NT2/D1 (cell line): ENCODE data around the gene KRT81.

Experiments used
- DNase-seq: peaks from one replicate; pipeline ENCODE4 v3.0.0-alpha.2; 2011; ENCODE audit warnings: low read depth, low spot score
- H3K27me3 ChIP-seq: 2 replicates; pipeline ENCODE4 v1.6.0; 2011; ENCODE audit warnings: mild to moderate bottlenecking; ENCODE audit not compliant: insufficient read length, insufficient read depth
- H3K36me3 ChIP-seq: 2 replicates; pipeline ENCODE4 v1.6.1; 2011; ENCODE audit warnings: mild to moderate bottlenecking, low read length, mixed read lengths; ENCODE audit not compliant: insufficient read depth, insufficient read length
- H3K4me1 ChIP-seq: 2 replicates; pipeline ENCODE4 v1.5.1; 2011; ENCODE audit not compliant: insufficient read depth, insufficient read length
- H3K4me3 ChIP-seq: 2 replicates; pipeline ENCODE4 v1.5.1; 2011; ENCODE audit warnings: low read depth; ENCODE audit not compliant: insufficient read length
- H3K9ac ChIP-seq: 2 replicates; pipeline ENCODE4 v1.6.0; 2011; ENCODE audit warnings: low read depth; ENCODE audit not compliant: insufficient read length
- H3K9me3 ChIP-seq: 2 replicates; pipeline ENCODE4 v1.5.1; 2011; ENCODE audit warnings: mild to moderate bottlenecking, low read length; ENCODE audit not compliant: insufficient read depth
- SUZ12 ChIP-seq: IDR thresholded peaks from 2 replicates; pipeline ENCODE4 v1.6.1; 2011; ENCODE audit not compliant: insufficient read length, insufficient read depth; ENCODE audit errors: extremely low read depth
- YY1 ChIP-seq: IDR thresholded peaks from 2 replicates; pipeline ENCODE4 v1.6.1; 2011; ENCODE audit not compliant: insufficient read length, insufficient read depth
- ZNF274 ChIP-seq: IDR thresholded peaks from 2 replicates; pipeline ENCODE4 v1.6.1; 2011; ENCODE audit warnings: mild to moderate bottlenecking, low read depth, low read length

KRT81 gene

DNA sequence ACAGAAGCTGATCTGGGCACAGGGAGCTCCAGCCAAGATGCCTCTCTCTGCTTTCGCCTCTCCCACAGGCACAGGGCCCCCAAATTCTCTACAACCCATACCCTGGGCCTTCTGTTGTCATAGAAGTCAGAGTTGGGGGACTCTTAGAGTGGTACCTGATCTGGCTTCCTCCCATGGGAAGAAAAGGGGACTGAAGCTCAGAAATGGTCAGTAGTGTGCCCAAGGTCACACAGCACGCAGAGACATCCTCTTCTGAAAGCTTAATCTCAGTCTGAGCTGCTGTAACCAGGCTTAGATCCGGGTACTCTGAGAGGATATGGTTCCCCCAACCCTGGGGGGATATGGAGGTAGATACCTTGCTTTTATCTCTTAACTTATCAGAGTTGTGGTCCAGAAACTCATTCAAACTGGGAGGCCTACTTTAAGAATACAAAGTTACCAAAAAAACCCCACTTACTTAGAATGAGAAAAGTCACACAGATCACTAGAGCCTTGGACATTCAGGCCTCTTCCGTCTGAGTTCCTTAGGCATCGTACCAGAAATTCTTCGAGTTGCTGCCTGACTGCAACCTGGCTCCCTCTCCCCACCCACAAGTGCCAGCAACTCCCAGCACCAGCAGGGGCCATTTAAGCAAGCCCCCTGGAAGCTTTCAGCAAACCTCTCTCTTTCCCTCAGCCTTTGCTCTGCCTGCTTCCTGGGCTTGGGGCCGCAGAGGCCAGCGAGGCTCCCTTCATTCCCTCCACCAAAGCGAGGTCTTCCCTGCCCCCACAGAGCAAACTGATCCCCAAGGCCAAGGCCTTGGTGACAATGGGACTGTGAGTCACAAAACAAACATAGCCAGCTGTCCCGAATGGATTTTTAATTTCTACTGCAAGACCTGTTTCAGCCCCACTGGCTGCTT lies 44.4 kb downstream of the KRT81 start:
- TF ChIP-seq ZNF274 (no peak), YY1 (no peak), SUZ12 (no peak)
- no peak overlapping the region for H3K4me3 ChIP-seq
- H3K4me1 ChIP-seq: peaks cover 45% of the 10 kb centered on the region
- no peaks in the 10 kb centered on the region for H3K27me3 ChIP-seq
- peak overlapping the region; percentile 43 for H3K9ac ChIP-seq
- peaks cover 28% of the 10 kb centered on the region for H3K36me3 ChIP-seq
- no peaks in the 10 kb centered on the region for H3K9me3 ChIP-seq
- peak; percentile 66 for DNase-seq

DNA sequence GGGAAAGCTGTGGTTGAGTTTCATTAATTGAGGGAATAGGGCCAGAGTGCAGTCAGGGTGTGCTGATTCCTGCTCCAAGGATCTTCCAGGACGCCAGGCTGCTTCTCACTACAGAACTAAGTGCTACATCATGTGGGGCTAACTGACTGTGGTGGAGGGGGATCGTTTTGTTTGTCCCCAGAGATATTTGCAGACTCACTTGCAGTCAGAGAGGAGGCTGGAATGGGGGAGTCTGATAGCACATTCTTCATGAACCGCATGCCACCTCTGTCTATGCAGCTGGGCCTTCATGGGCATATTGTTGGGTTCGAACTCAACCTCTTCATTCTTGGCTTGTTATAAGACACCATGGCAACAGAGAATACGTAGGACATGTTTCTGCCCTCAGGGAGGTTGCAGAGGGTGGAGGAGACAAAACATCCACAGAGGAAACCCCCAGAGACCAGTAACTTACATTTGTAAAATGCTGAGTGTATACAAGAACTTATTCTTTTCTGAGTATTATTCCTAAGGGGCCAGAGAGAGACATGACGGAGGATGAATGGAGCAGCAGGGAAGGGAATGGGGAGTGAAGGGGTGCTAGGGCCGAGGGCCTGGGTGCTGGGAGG lies 45.3 kb downstream of the KRT81 start:
- no peak overlapping the region for H3K4me3 ChIP-seq
- peaks cover 34% of the 10 kb centered on the region for H3K36me3 ChIP-seq
- H3K9me3 ChIP-seq: no peaks in the 10 kb centered on the region
- no peak for DNase-seq
- no peak for TF ChIP-seq SUZ12
- TF ChIP-seq YY1: no peak
- TF ChIP-seq ZNF274: no peak
- peak overlapping the region; percentile 27 for H3K9ac ChIP-seq
- H3K4me1 ChIP-seq: peaks cover 48% of the 10 kb centered on the region
- H3K27me3 ChIP-seq: no peaks in the 10 kb centered on the region

DNA sequence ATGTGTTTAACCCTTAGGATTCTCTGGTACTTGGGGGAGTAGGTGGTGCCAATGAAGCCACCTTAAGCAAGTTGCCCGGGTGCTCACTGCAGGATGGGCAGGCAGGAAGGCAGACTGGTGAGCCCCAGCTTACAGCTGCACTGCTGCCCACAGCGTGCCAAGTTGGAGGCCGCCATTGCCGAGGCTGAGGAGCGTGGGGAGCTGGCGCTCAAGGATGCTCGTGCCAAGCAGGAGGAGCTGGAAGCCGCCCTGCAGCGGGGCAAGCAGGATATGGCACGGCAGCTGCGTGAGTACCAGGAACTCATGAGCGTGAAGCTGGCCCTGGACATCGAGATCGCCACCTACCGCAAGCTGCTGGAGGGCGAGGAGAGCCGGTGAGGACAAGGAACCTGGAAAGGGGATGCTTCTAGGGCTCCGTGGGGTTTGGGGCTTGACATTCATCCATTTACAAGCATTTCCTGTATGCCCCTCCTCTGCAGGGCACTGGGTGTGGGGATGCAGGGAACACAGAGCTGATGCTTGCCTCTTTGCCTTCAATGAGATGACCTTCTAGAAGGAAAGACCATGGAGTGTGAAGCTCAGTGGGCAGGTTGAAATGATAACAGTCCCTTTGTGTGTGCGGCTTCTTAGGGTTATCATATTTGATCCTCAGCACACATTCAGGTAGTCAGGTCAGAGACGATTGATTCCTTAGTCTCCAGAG lies 45.9 kb downstream of the KRT81 start:
- DNase-seq: no peak
- TF ChIP-seq SUZ12 (no peak), ZNF274 (no peak), YY1 (no peak)
- no peaks in the 10 kb centered on the region for H3K27me3 ChIP-seq
- H3K36me3 ChIP-seq: peaks cover 35% of the 10 kb centered on the region
- no peak overlapping the region for H3K4me3 ChIP-seq
- H3K9ac ChIP-seq: no peak overlapping the region
- no peaks in the 10 kb centered on the region for H3K9me3 ChIP-seq
- peaks cover 48% of the 10 kb centered on the region for H3K4me1 ChIP-seq

DNA sequence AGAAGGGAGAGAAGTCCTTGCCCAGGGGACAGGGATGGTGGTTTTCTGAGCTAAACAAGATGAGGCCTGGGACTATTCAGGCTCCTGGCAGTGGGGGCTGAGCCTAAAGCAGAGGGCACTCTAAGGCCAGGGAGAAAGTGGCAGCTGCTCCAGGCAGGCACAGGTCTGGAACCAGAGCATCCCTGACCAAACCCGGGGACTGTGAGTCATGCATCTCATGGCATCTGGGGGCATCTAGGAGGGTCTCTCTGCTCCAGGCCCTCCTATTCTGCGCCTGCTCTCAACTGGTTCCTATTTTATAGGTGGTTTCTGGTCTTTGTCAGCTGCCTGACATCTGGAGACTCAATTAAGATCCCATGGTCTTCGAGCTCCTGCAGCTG lies 46.7 kb downstream of the KRT81 start:
- TF ChIP-seq ZNF274 (no peak), SUZ12 (no peak), YY1 (no peak)
- Histone ChIP-seq H3K27me3 (no peaks in the 10 kb centered on the region), H3K9me3 (no peaks in the 10 kb centered on the region), H3K4me3 (no peak overlapping the region), H3K36me3 (peaks cover 38% of the 10 kb centered on the region), H3K4me1 (peaks cover 44% of the 10 kb centered on the region), H3K9ac (no peak overlapping the region)
- no peak for DNase-seq

DNA sequence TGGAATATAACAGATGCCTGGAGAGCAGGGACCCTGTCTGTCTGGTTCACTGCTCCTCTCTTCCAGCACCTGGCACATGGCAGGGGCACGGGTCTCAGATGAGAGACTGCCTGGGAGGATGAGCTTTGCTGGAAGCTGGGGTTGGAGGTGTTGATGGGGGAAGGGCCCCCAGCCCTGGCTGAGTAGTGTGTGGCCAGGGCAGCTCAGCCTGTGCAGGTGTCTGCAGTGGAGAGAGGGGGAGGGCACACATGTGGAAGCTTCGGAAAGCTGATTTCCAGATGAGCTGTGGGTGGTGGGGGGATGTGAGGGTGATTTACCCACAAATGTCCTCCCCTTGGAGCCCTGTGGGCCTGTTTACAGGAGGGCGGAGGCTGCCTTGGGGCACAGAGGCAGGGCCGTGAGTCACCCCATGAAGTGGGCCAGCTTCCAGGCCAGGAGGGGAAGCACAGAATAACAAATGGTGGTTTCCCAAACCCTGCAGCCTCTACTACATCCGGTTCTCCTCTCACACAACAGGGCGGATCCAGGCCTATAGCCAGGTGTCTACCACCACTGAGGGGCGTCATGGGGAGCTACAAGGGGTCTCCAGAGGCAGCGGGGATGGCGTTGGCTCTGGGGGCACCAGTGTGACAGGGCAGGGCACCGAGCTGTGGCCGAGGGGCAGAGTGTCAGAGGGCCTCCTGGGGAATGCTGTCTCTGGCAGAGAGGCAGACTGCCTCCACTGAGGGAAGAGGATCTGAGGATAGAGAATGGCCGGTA lies 47.3 kb downstream of the KRT81 start:
- DNase-seq: no peak
- Histone ChIP-seq H3K9me3 (no peaks in the 10 kb centered on the region), H3K4me3 (no peak overlapping the region), H3K27me3 (no peaks in the 10 kb centered on the region), H3K9ac (no peak overlapping the region), H3K36me3 (peaks cover 38% of the 10 kb centered on the region), H3K4me1 (peaks cover 39% of the 10 kb centered on the region)
- TF ChIP-seq ZNF274 (no peak), YY1 (no peak), SUZ12 (no peak)

DNA sequence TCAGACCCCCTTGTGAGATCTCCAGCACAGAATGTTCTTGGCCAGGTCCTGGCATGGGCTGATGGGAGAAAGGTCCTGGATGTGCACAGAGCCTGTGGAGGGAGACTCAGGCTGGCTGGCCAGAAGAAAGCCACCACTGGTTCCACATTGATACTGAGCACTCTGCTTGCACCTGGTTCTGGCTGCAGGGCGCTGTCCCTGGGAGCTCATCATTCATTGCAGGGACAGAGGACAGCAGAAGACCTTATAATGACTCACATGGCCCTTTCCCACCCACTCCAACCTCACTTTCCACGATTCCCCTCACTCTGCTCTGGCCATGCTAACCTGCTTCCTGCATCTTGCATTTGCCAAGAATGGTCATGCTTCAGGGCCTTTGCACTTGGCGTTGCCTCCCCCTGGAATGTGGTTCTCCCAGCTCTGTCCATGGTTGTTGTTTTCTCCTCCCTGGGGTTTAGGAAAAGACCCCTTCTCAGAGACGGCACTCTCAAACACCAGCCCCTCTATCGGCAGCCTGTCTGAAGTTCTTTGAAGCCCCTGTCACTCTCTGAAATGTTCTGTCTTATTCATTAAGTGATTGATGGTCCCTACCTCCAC lies 48.0 kb downstream of the KRT81 start:
- Histone ChIP-seq H3K9ac (no peak overlapping the region), H3K4me1 (peaks cover 38% of the 10 kb centered on the region), H3K27me3 (no peaks in the 10 kb centered on the region), H3K36me3 (peaks cover 45% of the 10 kb centered on the region), H3K4me3 (no peak overlapping the region), H3K9me3 (no peaks in the 10 kb centered on the region)
- no peak for DNase-seq
- TF ChIP-seq SUZ12 (no peak), ZNF274 (no peak), YY1 (no peak)

DNA sequence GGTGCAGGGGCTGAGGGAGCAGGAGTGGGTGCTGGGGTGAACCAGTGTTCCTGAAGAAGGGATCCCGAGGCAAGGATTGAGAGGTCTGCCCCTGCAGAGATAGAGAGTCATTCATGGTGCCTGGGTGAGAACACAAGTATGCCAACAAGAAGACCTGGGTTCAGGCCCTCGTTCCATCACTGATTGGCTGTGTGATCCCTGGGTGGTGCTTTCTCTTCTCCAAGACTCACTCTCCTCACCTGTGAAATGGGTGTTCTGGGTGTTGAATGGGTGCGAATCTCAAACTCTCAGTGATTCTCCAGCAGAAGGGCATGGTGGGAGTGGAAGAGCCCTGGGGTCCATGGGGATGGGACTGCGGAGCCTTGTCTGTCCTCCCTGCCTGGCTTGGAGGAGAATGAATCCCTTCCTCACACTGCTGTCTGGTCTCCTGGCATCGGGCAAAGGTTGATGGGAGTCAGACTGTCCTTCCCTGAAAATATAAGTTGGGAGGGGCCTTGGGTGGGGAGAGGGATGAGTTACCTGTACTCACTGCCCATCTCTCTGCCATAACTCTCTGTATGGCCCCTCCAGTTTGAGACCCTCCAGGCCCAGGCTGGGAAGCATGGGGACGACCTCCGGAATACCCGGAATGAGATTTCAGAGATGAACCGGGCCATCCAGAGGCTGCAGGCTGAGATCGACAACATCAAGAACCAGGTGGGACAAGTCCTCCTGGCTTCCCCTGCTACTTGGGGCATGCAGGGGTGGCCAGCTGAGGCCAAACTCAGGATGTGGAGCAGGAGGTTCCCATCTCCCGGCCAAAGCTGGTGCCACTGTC lies 48.7 kb downstream of the KRT81 start:
- Histone ChIP-seq H3K4me3 (no peak overlapping the region), H3K36me3 (peaks cover 47% of the 10 kb centered on the region), H3K4me1 (peaks cover 36% of the 10 kb centered on the region), H3K27me3 (no peaks in the 10 kb centered on the region), H3K9ac (no peak overlapping the region), H3K9me3 (no peaks in the 10 kb centered on the region)
- TF ChIP-seq ZNF274: no peak
- TF ChIP-seq YY1: no peak
- no peak for TF ChIP-seq SUZ12
- DNase-seq: no peak
